Measurements from ENCODE around the gene RALB.
A peak's percentile ranks its signal among the peaks of the same experiment; 100 is the strongest.

Gene RALB

DNA sequence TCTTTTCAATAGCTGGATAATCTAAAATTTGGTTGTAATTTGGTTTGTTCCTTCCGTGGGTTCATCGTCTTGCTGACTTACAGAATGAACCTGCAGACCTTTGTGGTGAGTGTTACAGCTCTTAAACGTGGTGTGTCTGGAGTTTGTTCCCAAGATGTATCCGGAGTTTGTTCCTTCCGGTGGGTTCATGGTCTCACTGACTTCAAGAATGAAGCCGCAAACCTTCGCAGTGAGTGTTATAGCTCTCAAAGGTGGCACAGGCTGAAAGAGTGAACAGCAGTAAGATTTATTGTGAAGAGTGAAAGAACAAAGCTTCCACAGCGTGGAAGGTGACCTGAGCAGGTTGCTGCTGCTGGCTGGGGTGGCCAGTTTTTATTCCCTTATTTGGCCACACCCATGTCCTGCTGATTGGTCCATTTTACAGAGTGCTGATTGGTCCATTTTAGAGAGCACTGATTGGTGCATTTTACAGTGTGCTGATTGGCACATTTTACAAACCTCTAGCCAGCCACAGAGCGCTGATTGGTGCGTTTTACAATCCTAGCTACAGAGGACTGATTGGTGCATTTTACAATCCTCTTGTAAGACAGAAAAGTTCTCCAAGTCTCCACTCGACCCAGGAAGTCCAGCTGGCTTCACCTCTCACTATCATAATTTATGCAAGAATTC lies 16.6 kb downstream of the RALB start:
- DNase-seq, result no peak

DNA sequence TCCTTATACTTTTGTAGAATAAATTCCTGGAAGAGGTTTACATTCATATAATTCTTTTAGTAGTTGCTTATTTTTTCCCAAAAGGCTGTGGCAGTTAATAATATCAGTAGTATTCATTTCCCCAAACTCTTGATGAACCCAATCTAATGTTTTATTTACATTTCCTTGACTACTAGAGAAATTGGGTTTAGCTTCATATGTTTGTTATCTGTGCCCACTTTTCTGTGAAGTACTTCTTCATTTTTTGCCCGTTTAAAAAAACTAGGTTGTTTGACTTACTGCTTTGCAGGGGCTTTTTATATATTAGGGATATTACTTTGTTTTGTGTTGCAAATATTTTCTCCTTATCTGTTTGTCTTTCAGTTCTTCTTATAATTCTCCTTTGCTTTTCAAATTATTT lies 17.2 kb downstream of the RALB start:
- DNase-seq, result no peak

DNA sequence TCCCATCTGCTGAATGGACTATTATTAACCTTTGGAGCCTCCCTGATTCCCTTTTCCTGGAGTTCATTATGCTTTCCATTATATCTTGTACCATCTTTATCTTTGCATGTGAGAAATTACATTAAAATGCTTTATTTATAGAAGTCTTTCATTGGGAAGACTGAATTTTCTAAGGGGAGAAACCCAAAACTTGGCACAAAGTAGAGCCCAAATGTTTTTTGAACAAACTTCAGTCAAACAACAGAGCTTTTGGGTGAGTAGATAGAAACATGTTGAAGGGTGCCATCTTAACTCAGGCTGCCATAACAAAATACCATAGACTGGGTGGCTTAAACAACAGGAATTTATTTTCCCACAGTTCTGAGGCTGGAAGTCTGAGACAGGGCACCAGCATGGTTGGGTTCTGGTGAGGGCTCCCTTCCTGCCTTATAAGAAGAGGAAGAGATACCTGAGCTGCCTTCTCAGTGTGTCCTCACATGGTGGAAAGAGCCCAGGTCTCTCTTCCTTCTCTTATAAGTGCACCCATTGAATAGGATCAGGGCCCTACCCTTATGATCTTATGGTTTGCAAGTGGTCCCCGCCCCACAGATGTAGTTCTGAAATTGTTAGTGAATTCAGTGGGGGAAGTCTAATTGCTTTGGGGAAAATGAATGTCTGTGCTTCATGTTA lies 19.2 kb downstream of the RALB start:
- DNase-seq, result no peak

DNA sequence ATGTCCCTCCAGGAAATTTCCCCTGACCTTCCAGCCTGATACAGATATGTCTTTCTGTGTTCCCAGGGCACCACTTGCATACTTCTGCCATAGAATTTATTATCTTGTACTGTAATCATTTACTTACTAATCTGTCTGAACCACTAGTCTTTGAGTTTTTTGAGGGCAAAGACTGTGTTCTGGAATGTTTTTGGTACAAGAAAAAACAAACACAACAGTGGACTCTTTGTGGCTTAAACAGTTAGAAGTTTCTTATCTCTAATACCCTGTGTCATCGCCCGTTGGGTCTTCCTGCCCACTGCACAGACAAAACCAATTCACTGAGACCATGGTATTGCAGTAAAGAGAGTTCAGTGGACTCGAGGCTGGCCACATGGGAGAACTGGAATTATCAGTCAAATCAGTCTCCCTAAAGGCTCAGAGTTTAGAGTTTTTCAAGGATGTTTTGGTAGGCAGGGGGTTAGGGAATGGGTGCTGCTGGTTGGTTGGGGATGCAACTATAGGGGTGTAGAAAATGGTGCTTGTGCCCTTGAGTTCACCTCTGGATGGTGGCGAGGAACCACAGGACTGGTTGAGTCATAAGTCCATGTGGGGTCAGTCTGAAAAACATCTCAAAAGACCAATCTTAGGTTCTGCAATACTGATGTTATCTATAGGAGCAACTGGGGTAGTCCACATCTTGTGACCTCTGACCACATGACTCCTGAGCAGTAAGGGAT lies 20.3 kb downstream of the RALB start:
- DNase-seq, result no peak

DNA sequence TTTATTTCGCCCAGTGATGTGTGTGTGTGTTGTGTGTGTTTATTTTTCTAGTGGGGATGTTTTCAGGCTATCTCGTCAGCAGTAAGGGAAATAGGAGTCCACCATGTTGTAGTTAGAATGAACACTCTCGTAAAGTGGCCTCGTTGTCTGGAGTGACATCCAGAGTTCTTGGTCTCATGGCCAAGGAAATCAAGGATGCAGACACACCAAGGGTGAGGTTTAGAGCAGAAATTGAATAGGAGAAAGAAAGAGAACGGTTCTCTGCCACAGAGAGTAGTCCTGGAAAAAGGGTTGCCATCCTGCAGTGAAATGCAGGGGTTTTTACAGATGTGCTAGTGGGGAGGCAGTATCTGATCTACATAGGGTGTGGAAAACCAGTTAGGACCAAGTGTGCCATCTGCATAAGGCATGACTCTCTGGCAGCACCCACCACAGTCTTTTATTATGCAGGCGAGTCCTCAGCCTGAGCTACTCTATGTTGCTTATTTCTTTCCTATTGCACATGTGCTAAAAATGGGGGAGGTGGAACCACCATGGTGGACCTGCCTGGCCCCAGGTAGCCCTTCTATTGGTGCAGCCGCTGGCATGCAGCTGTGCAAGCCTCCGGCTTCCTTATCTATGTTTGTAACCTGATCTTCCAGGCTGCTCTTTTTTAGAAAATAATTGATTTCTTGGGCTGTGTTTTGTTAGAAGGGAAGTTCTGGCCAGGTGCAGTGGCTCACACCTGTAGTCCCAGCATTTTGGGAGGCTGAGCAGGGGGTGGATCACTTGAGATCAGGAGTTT lies 23.2 kb downstream of the RALB start:
- no peak for DNase-seq

DNA sequence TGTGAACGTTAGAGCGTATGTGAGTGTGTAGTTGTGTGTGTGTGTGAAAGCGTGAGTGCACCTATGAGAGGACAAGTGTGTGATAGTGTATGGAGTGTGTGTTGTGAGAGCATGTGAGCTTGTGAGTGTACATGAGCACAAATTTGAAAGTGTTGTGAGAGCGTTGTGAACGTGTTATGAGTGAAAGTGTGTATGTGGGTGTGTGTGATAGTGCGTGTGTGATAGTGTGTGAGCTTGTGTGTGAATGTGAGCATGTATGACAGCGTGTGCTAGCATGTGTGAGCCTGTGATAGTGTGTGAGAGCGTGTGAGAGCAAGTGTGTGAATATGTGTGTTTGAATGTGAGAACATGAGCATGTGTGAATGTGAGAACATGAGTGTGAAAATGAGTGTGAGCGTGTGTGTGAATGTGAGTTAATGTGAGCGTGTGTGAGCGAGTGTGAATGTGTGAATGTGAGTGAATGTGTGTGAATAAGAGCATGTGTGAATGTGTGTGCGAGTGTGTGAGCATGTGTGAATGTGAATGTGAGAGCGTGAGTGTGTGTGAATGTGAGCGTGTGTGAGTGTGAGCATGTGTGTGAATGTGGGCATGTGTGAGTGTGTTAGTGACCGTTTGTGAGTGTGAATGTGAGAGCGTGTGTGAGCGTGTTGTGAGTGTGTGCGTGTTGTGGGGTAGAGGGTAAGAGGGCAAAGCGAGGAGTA lies 25.0 kb downstream of the RALB start:
- DNase-seq, result no peak

DNA sequence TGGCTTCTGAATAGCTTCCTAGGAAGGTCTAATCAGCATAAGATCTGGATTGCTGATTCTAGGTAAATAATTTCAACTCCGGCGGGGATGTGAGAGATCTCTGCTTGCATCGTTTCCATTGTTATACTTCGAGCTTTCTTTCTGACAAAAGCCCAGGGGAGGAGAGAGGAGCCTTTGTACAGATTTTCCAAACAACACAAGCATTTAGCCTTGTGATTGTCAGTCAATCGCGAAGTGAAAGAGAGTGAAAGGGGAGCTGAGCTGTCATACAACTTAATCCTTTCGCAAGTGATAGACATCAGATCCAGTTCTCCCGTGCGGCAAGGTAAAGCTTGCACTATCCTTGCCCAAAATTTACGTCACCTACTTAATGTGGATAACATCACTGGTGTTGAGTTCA lies 26.2 kb downstream of the RALB start:
- no peak for DNase-seq

DNA sequence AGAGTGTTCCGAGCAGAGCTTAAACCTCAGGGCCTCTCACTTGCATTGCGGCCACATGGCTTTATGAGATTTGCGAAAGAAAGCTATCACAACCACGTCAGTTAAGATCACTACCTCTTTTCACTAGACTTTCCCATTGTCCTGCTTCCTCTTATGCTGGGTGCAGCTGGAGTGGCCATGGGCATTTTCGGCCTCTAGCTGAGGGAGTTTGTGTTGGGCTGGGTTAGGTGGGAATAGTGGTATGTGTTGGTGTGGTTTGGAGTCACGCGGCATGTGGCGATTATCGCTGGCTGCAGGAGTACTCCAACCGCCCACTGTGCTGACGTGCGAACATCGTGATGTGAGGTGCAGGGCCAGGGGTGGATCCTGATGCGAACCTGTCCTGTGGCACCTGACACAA lies 27.1 kb downstream of the RALB start:
- DNase-seq, result no peak

DNA sequence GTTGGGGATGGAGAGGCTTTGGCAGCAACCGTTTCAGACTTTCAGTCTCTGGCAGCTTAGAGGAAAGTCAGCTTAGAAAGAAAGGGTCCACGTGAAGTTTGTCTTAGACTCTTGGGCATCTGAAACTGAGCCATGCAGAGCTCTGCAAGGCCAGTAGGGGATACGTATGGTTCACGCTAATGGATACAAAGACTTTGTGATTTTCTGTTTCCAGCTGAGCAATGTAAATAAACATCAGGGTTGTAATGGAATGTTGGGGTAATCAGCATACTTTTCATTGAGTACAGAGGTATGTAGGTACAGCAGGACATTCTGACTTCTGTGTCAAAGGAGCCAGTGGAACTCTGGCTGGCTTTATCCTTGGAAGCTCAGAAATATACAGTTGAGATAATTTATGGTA lies 31.0 kb downstream of the RALB start:
- DNase-seq, result no peak

DNA sequence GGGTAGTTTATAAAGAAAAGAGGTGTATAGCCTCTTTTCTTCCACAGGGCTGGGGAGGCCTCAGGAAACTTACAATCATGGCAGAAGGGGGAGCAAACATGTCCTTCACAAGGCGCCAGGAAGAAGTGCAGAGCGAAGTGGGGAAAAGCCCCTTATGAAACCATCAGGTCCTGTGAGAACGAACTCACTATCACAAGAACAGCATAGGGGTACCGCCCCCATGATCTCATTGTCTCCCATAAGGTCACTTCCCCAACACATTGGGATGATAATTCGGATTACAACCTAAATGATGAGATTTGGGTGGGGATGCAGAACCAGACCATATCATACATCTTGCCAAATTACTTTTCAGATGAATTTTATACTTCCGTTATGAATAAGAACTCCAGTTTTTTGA lies 32.4 kb downstream of the RALB start:
- no peak for DNase-seq

DNA sequence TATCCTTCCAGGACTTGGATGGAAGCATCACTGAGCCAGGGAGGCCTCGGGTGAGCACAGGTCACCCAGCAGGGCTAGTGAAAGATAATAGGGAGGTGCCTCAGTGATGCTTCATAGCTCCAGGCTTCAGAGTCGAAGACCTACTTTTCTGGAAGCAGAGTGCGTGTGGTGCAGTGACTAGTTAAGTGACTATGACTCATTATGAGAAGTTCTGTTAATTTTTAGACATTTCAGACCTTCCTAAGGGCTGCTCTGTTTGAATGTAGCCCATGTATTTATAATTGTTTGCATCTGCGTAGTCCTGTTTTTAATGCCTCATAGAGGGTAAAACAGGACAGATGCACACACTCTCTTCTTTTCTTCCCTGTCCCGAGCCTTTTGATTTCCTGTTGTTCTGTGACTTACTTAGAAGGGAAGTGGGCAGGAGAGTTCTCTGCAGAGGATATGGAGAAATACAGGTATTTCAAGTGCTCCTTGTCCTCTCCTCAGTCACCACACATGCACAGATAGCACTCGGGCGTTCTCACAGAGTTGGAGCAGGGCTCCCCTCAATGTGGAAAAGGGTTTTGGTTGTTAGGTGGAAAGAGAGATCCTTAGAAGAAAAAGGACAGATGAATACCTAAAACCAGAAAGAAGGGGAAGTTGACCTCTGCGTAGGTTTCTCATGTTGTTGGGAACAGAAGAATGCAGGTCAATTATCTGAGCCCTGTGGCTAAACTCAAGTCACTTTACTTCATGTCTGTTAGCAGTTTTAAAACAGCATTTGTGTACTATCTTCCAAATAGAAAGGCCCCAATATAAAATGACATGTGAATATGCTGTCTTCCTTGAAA lies 34.7 kb downstream of the RALB start:
- peak; percentile 80 for DNase-seq

DNA sequence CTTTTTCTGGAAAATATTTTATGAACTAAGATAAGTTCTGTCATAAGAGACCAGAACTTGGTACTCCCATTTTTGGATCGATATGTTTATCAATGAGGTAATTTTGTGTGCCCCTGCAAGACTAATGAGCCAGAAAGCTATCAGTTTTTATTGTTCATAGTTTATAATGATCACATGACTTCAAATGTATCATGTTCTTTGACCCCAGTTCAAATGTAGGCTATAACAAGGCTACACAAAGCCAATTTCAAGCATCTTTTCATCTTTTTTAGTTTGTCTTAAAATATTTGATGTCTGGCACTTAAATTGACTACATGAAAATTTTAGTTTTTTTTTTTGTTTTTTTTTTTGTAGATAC lies 35.3 kb downstream of the RALB start:
- no peak for DNase-seq

DNA sequence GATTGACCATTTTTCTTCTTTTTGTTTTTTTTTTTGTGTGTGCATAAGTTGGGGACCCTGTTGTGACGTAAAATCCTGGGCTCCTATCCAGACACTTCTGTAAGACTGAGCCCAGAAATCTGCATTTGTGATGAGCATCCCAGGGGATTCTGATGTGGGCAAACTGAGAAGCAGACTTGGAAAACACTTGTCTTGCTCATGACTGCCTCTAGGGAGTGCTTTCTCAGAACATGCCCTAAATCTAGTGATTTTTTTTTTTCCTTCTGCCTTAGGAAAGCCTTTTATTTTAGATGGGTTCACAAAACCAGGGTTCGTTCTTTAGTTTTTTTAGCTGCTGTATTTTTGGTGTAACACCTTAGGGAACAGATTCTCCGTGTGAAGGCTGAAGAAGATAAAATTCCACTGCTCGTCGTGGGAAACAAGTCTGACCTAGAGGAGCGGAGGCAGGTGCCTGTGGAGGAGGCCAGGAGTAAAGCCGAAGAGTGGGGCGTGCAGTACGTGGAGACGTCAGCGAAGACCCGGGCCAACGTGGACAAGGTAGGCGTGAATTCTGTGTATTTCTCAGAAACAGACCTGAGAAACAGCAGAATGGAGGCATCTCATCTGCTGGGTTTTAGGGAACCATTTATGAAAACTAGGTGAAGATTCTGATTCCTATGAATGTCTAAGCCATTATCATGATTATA lies 36.7 kb downstream of the RALB start:
- DNase-seq, result no peak

DNA sequence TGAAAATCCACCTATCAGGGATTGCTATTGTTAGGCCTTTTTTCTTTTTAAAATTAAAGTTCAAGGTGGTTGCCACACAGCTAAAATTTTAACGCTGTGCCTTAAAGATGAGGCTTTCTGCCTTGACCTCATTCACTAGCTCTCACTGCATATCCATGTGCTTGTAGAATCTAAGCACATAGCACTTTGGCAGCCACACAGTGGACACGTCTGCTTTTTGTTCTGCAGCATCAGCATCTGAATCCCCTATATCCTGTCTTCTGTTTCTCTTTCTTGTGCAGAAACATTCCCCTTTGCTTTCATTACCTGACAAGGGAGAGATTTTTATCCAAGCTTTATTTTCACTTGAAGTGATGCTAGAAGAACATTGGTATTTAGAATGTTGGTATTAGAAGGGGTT lies 38.1 kb downstream of the RALB start:
- DNase-seq, result no peak

DNA sequence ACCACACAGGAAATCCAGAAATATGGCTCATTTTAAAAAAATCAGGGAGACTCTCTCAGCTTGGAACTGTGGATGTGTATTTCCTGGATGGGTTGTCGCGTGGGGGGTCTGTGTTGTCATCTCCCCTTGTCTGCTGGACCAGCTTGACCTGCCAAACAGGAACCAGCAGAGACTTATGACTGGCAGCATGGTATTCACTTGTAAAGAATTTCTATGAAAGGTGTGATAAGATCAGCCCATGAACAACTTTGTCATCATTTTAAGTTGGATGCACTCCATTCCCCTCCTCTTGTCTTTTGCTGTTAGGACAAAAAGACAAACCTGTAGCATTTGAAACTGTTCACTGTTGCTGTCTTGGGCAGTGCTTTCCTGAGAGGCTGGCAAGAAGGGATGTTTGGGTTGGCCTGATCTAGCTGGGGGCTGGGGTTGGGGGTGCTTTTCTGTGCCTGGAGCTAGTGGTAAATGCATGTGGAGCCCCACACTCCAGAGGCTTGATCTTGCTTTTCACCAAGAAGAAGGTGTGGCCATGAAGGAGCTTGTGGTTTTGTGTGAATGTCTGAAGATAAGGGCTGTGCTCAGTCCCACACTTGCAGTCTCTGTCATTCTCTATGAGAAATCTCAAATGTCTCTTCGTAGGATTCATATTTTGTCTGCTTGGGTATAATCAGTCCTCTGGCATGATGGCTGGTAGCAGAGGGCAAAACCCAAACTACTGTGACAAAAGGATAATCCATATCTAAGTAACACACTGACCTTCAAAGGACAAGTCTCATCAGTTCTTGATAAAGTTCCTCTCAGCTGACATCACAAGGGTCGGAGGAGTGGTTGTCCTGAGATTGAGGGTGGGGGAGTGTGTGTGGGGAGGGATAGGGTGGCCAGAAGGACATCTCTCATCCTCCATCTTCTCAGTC lies 39.0 kb downstream of the RALB start:
- peak; percentile 88 for DNase-seq

DNA sequence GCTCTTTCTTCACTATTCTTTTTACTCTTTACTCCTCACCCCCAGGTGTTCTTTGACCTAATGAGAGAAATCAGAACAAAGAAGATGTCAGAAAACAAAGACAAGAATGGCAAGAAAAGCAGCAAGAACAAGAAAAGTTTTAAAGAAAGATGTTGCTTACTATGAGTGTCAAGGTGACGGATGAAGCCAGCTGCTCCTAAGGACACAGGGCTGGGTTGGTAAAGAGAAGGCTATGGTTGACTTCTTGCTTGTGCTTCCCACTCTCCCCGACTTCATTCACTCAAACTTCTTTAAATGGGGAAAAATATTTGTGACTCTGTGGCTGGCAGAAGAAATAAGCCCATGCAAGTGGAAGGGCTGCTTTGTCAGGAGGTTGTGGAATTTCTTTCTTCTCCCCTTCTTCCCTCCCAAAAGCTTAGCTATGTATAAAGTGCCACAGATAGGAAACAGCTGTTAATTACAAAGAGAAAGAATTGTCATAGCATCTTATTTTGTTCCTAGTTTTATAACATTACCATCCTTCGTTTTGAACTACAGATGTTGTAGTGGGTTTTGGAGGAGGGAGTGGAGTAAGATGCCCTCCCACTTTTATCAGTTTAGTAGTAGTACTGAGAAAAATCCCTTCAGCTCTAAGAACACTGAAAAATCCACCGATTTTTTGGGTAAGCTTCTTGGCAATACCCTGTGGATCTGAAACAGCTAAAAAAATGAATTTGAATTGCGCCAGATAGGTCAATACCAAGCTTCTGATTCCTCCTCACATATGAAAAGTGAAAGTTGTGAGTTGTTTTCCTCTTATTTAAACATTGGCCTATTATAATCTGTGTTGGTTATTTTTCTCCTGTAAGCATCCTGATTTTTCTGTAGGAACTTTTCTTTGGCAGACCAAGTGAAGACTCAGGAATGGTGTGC lies 40.7 kb downstream of the RALB start:
- peak; percentile 43 for DNase-seq

DNA sequence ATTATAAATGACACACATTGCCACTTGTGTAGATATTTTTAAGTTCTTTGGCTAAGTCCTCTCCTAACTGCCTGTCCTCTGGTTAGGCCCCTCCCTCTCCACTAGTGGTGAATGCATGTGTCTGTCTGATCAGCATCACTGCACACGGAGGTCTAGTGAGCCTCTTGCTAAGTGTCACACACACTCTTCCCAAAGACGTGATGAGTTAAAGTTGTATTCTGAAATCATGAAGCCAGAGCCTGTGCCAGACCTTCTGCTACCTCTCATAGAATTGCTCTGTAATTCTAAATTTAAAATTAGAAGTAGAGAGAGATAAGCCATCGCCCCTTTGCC lies 41.3 kb downstream of the RALB start:
- DNase-seq, result no peak

DNA sequence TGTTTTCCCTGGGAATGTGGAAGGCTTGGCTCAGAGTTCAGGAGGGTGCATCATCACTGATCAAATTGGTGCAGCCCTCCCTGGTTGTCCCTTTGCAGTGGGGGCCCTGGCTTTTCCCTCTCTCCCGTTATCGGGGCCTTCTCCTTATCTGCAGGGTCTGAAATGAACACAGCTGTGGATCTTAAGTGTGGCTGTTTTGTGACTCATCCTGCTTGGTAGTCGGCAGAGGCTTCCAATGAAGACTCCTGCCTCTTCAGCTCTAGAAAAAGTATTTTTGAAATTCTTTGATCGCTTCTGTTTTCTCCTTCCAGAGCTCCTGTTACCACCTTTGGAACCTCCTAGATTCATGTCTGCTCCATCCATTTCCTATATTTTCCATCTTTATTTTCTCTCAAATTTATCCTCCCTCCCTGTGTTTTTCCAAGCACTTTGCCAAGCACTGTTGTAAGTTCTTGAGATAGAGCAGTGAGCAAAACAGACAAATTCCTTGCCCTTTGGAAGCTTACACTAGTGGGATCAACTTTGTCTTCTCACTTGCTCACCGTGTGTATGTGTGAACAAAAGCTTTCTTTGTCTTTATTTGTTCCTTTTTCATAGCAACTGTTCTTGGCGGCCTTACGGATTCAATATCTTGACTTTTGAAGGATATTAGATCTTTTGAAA lies 45.7 kb downstream of the RALB start:
- peak; percentile 58 for DNase-seq

DNA sequence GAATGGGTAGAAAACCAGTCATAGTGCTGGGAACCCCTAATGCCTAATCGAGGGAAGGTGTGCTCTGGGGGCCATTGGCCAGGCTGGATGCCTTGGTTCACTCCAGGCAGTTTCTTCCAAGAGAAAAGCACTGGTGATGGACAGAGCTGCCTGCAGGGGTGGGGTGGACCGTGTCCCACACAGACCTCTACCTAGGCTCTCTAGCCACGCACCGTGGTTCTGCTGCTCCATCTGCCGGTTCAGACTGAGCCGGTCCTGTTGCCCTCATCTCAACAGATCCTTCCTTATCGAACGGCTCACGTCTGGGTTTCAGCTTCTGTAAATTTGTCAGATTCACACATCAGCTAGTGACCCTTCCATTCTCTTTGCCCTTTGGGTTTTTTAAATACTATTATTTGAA lies 46.4 kb downstream of the RALB start:
- DNase-seq, result no peak
